Activated CD4-positive, alpha-beta T cell treated with anti-CD3 and anti-CD28 coated beads, Interleukin-2, Interleukin-6, amounts not matched to agents 100 ng/mL and 50 ng/mL, durations not matched to agents 16 hours and 8 hours (primary cell): ENCODE measurements around the gene MRPS18B.

Experiments used
- DNase-seq: peaks from one replicate; pipeline ENCODE4 v3.0.0-alpha.2; 2020

The MRPS18B gene

GRCh38 chr6:30617565-30618269 lies at the start of gene MRPS18B:
TSS of gene MRPS18B (plus strand) at chr6:30617840. CDS start at chr6:30617866, 26 bp downstream.
- peak; percentile 98 for DNase-seq

- DNase-seq: peak; percentile 64
Measured at GRCh38 chr6:30568245-30568644, 49.4 kb upstream of the MRPS18B start.

DNA sequence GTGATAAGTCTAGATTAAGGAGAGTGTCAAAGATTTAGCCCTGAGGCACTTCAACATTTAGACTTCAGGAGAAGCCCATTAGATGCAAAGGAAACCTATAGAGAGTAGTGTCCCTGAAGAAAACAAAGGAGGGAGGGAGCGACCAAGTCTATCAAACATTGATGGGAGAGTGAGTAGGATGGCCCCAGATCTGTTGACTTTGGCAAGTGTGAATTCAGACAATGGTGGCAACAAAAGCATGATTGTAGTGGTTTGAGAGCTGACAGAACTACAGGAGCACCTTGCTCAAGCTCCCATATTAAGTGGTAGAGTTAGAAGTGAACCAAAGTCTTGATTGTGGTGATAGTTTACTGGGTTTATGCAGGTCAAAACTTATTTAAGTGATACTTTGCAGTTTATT lies 47.4 kb upstream of the MRPS18B start:
- no peak for DNase-seq

GRCh38 chr6:30570740-30571074 lies 46.9 kb upstream of the MRPS18B start:
- DNase-seq: peak; percentile 11

GRCh38 chr6:30571075-30571761 lies 46.4 kb upstream of the MRPS18B start, which contains the start of gene ABCF1:
TSS of gene ABCF1 (plus strand) at chr6:30571442. CDS start at chr6:30571488, 46 bp downstream.
- peak; percentile 100 for DNase-seq

DNA sequence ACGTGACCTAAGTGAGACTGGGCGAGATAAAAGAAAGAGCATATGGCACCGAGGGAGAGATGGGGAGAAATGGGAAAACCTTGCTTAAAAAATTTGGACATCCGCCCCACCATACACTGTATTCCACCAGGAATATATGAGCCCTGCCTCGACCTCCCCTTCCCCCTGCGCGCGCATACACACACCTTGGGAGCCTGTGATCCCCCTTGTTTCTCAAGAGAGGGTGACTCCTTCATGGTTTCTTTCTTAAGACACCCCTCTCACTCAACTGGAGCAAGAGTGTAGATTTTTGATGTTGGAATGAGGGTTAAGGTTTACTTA lies 45.9 kb upstream of the MRPS18B start:
- no peak for DNase-seq

DNA sequence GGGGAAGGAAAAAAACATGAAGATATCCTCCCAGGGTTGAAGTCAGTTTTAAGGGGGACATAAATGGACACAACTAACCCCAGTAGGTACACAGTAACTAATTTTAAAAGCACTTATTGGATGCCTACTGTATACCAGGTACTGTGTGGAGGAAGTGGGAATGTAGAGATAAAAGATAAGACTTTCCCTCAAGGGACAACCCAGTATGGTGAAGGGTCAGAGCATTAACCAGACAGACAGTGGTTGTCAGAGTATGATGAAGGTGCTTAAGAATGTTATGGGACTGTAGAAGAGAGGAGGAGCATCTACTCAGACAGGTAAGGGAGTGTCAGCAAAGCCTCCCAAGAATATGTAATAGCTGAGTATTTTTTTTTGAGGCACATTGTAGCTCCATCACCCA lies 45.5 kb upstream of the MRPS18B start:
- DNase-seq: no peak

DNA sequence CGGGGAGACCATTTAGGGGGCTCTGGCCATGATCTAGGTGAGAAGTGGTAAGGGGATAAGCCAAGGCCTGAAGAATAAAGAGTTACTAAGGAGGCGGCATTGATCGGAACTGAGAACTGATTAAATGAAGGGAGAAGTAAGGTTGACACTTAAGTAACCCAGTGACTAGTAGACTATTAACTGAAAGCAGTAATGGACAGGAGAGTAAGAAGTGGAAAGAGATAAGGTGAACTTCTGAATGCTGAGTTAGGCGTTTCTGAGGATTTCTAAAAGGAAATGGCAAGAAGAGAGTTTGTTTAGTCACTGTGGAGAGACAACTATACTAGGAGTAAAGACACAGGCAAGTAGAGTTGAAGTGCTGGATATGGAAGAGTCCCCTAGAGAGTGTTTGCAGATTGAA lies 44.5 kb upstream of the MRPS18B start:
- no peak for DNase-seq

DNA sequence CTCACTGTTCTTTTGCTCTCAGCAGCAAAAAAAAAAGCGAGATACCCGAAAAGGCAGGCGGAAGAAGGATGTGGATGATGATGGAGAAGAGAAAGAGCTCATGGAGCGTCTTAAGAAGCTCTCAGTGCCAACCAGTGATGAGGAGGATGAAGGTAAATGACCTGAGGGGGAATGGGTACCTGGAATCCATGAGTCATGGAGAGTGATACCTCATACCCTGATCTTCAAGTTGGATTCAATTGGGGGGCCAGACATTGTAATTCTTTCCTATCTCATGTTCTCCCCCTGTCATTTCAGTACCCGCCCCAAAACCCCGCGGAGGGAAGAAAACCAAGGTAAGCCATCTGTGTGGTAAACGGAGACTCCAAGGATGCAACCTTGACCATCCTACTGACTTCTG lies 39.6 kb upstream of the MRPS18B start:
- DNase-seq: no peak

DNA sequence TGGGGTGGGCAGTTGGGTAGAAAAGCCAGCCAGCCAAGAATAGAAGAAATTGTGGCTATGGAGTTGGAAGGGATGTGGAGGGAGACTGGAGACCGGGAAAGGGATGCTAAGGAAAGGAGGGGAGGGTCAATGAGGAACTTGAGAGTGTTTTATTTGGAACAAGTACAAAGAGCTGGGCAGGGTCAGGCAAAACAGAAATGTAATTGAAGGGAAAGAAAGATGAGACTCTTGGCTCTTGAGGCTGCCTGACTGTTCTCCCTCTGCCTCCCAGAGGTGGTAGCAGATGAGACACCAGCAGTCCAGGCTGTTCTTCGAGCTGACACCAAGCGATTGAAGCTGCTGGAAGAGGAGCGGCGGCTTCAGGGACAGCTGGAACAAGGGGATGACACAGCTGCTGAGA lies 33.7 kb upstream of the MRPS18B start:
- DNase-seq: no peak

GRCh38 chr6:30589754-30590358 lies 27.8 kb upstream of the MRPS18B start:
- no peak for DNase-seq

GRCh38 chr6:30590509-30590908 lies 27.1 kb upstream of the MRPS18B start:
- DNase-seq: no peak

GRCh38 chr6:30591008-30591407 lies 26.6 kb upstream of the MRPS18B start:
- DNase-seq: no peak

- no peak for DNase-seq
Measured at GRCh38 chr6:30592287-30592686, 25.4 kb upstream of the MRPS18B start.

GRCh38 chr6:30597315-30598144 lies 20.1 kb upstream of the MRPS18B start:
- peak; percentile 83 for DNase-seq

DNA sequence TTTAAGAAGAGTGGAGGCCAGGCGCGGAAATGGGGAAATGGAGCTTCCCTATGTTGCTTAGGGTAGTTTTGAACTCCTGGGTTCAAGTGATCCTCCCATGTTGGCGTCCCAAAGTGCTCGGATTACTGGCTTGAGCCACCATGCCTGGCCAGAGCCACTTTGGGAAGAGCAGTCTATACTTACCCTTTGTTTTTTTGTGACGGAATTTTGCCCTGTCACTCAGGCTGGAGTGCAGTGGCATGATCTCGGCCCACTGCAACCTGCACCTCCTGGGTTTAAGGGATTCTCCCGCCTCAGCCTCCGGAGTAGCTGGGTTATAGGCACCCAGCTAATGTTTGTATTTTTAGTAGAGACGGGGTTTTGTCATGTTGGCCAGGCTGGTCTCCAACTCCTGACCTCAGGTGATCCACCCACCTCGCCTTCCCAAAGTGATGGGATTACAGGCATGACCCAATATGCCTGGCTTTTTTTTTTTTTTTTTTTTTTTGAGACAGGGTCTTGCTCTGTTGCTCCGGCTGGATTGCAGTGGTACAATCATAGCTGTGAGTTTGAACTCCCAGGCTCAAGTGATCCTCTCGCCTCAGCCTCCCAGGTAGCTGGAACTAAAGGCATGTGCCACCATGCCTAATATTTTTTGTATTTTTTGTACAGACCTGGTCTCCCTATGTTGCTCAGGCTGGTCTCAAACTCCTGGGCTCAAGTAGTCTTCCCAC lies 18.6 kb upstream of the MRPS18B start:
- DNase-seq: no peak

DNA sequence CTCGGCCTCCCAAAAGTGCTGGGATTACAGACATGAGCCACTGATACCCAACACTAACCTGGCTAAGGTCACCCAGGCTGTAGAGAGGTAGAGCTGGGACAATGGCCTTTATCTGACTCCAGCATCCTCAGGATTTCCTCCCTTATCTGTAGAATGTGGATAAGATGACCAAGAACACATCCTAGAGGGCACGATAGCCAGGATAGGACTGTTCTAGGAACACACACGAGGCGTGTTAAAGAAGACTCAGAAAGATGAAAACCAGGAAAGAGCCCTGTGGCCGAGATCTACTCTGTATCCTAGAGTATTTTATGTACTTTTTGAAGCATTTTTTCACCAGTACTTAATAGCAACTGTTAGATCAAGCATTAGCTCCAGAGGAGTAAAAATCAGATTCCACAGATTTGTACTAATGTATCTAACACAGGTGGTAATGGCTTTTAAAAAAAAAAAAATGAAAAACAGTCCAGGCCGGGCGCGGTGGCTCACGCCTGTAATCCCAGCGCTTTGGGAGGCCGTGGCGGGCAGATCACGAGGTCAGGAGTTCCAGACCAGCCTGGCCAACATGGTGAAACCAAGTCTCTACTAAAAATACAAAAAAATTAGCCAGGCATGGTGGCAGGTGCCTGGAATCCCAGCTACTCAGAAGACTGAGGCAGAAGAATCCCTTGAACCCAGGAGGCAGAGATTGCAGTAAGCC lies 17.9 kb upstream of the MRPS18B start:
- DNase-seq: no peak

- DNase-seq: no peak
Measured at GRCh38 chr6:30600451-30600961, 17.1 kb upstream of the MRPS18B start.

DNA sequence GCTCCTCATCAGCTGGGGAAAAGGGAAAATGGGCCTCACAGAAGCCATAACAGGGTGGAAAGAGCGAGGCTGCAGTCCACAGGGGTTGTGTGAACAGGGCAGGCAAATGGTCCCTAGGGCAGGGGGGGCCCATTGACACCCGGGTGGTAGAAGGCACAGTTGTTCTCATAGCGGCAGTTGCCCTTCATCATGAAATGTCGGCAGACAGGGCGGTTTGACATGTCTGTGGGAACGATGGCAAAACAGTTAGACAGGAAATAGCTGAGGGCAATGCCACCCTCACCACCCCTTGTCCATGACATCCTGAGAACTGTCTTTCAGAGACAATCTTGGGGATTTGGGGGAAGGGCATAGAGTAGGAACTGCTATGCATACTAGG lies 16.2 kb upstream of the MRPS18B start:
- DNase-seq: no peak

- no peak for DNase-seq
Measured at GRCh38 chr6:30601815-30602641, 15.6 kb upstream of the MRPS18B start.

DNA sequence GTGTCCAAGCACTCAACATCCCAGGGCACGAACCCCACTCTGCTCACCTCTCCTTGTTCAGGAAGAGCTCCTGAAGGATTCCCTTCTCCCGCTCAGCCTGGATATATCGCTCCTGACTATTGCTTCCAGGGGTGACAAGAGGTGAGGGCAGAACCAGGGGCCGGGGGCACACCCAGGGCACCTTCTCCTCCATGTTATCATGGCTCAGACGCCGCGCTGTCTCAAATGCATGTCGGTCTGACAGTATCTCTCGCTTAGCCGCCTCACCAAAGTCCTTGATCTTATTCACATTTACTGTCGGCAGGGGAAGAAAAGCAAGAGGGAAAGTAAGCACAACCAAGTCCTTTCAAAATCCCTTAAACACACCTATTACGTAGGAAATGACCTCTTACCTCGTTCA lies 13.7 kb upstream of the MRPS18B start:
- DNase-seq: no peak
